GM10266 (cell line): ENCODE measurements around the gene FBXO44.

Experiments
- DNase-seq: peaks from one replicate; pipeline ENCODE4 v3.0.0; 2012; ENCODE audit errors: extremely low spot score
- CTCF ChIP-seq: IDR thresholded peaks from 2 replicates; pipeline ENCODE4 v1.5.1; 2012; ENCODE audit warnings: mild to moderate bottlenecking, low read depth; ENCODE audit not compliant: control insufficient read depth, insufficient read depth; ENCODE audit errors: missing control alignments

FBXO44 gene

GRCh38 chr1:11704194-11704529, 49.5 kb downstream of the FBXO44 start:
- no peak for DNase-seq
- TF ChIP-seq CTCF: no peak

GRCh38 chr1:11704691-11705475, 50.2 kb downstream of the FBXO44 start:
- no peak for TF ChIP-seq CTCF
- no peak for DNase-seq

- TF ChIP-seq CTCF: no peak
- no peak for DNase-seq
Observed at GRCh38 chr1:11705596-11705995, 50.9 kb downstream of the FBXO44 start.

- TF ChIP-seq CTCF: no peak
- DNase-seq: no peak
Observed at GRCh38 chr1:11706292-11706691, 51.6 kb downstream of the FBXO44 start.

- no peak for TF ChIP-seq CTCF
- no peak for DNase-seq
Observed at GRCh38 chr1:11707621-11708276, 53.1 kb downstream of the FBXO44 start.

- DNase-seq: no peak
- no peak for TF ChIP-seq CTCF
Observed at GRCh38 chr1:11708554-11709350, 54.1 kb downstream of the FBXO44 start.
